ENCODE measurements around the gene B9D1.

Gene B9D1

GRCh38 chr17:19365833-19366636, 3.5 kb upstream of the B9D1 start:
- Histone ChIP-seq H3K9me3 (replicated peaks; ENCODE audit: insufficient read depth, low read length) (no peaks in the 10 kb centered on the region), H3K27me3 (replicated peaks; ENCODE audit: insufficient read depth, low read length) (no peaks in the 10 kb centered on the region; the same call in 1 of the 2 replicates), H3K9me2 (replicated peaks; ENCODE audit: insufficient read depth, low read length) (no peaks in the 10 kb centered on the region), H3K4me1 (ENCODE audit: low read length) (peaks cover 15% of the 10 kb centered on the region), H3F3A (ENCODE audit: insufficient read depth, low read length) (no peaks in the 10 kb centered on the region), H3K36me3 (replicated peaks; ENCODE audit: insufficient read depth, low read length) (no peaks in the 10 kb centered on the region), H3K27ac (ENCODE audit: low read length) (no peak overlapping the region), H3K9ac (ENCODE audit: low read length) (no peak overlapping the region), H3K4me2 (ENCODE audit: low read depth, low read length) (no peak overlapping the region), H4K20me1 (ENCODE audit: insufficient read depth, low read length) (no peaks in the 10 kb centered on the region), H3K79me2 (ENCODE audit: low read length) (no peaks in the 10 kb centered on the region), H3K4me3 (ENCODE audit: low read length) (no peak overlapping the region), H2AFZ (ENCODE audit: low read length) (no peak overlapping the region)
- TF ChIP-seq EZH2phosphoT487 (IDR thresholded peaks at IDR 0.05; ENCODE audit: low read length), result no peak
- TF ChIP-seq EZH2 (optimal IDR thresholded peaks at IDR 0.05; ENCODE audit: low read depth, low read length), result no peak
- no peak for TF ChIP-seq CTCF (IDR thresholded peaks at IDR 0.05; ENCODE audit: low read length)
- DNase-seq, result no peak

GRCh38 chr17:19365499-19365817, 2.9 kb upstream of the B9D1 start:
- Histone ChIP-seq H3K79me2 (ENCODE audit: low read length) (no peaks in the 10 kb centered on the region), H4K20me1 (ENCODE audit: insufficient read depth, low read length) (no peaks in the 10 kb centered on the region), H3K4me1 (ENCODE audit: low read length) (peaks cover 9% of the 10 kb centered on the region), H3K9ac (ENCODE audit: low read length) (no peak overlapping the region), H3K27me3 (replicated peaks; ENCODE audit: insufficient read depth, low read length) (no peaks in the 10 kb centered on the region; the same call in 1 of the 2 replicates), H3K4me2 (ENCODE audit: low read depth, low read length) (no peak overlapping the region), H2AFZ (ENCODE audit: low read length) (no peak overlapping the region), H3K9me2 (replicated peaks; ENCODE audit: insufficient read depth, low read length) (no peaks in the 10 kb centered on the region), H3K27ac (ENCODE audit: low read length) (no peak overlapping the region), H3K4me3 (ENCODE audit: low read length) (no peak overlapping the region), H3K36me3 (replicated peaks; ENCODE audit: insufficient read depth, low read length) (no peaks in the 10 kb centered on the region), H3F3A (ENCODE audit: insufficient read depth, low read length) (no peaks in the 10 kb centered on the region), H3K9me3 (replicated peaks; ENCODE audit: insufficient read depth, low read length) (no peaks in the 10 kb centered on the region)
- TF ChIP-seq EZH2phosphoT487 (IDR thresholded peaks at IDR 0.05; ENCODE audit: low read length) (no peak), EZH2 (optimal IDR thresholded peaks at IDR 0.05; ENCODE audit: low read depth, low read length) (no peak), CTCF (IDR thresholded peaks at IDR 0.05; ENCODE audit: low read length) (no peak)
- DNase-seq, result no peak

- DNase-seq, result no peak
- H4K20me1 ChIP-seq (ENCODE audit: insufficient read depth, low read length), result no peaks in the 10 kb centered on the region
- no peaks in the 10 kb centered on the region for H3K9me2 ChIP-seq (replicated peaks; ENCODE audit: insufficient read depth, low read length)
- TF ChIP-seq EZH2phosphoT487 (IDR thresholded peaks at IDR 0.05; ENCODE audit: low read length) (no peak), EZH2 (optimal IDR thresholded peaks at IDR 0.05; ENCODE audit: low read depth, low read length) (no peak), CTCF (IDR thresholded peaks at IDR 0.05; ENCODE audit: low read length) (no peak)
- H3K79me2 ChIP-seq (ENCODE audit: low read length), result no peaks in the 10 kb centered on the region
- no peak overlapping the region for H3K9ac ChIP-seq (ENCODE audit: low read length)
- no peaks in the 10 kb centered on the region for H3F3A ChIP-seq (ENCODE audit: insufficient read depth, low read length)
- H2AFZ ChIP-seq (ENCODE audit: low read length), result no peak overlapping the region
- no peaks in the 10 kb centered on the region; the same call in 1 of the 2 replicates for H3K27me3 ChIP-seq (replicated peaks; ENCODE audit: insufficient read depth, low read length)
- no peaks in the 10 kb centered on the region for H3K9me3 ChIP-seq (replicated peaks; ENCODE audit: insufficient read depth, low read length)
- H3K4me2 ChIP-seq (ENCODE audit: low read depth, low read length), result no peak overlapping the region
- H3K4me1 ChIP-seq (ENCODE audit: low read length), result peaks cover 8% of the 10 kb centered on the region
- no peak overlapping the region for H3K4me3 ChIP-seq (ENCODE audit: low read length)
- H3K27ac ChIP-seq (ENCODE audit: low read length), result no peak overlapping the region
- no peaks in the 10 kb centered on the region for H3K36me3 ChIP-seq (replicated peaks; ENCODE audit: insufficient read depth, low read length)
Measured at GRCh38 chr17:19364699-19365498, 2.4 kb upstream of the B9D1 start.

Measured in MM.1S (cell line).